Measurements from ENCODE around the gene ELMO2. TPM values are rescaled to one million over a fixed set of nuclear protein-coding genes. Genes with fewer than 3 reads are reported as not detected.

The ELMO2 gene
- total and polyA plus RNA-seq, 5 donors: 20.7 to 40.2 (median 31.6) TPM

- ATAC-seq (no peak), DNase-seq (no peak)
- no peak overlapping the region for H3K27ac ChIP-seq (ENCODE audit: low read length)
- no peaks in the 10 kb centered on the region for H3K4me1 ChIP-seq (ENCODE audit: control insufficient read depth, insufficient read depth, low read length)
- no peaks in the 10 kb centered on the region for H3K9me3 ChIP-seq (ENCODE audit: control insufficient read depth, low read length)
- no peak overlapping the region for H3K4me3 ChIP-seq (ENCODE audit: low read length)
- intact Hi-C loops (cut with DNase I): no loop called here
- no peaks in the 10 kb centered on the region for H3K27me3 ChIP-seq (ENCODE audit: control insufficient read depth, insufficient read depth)
These were observed 21.0 kb upstream of the ELMO2 start for GRCh38 chr20:46427384-46427783.

- H3K27me3 ChIP-seq (ENCODE audit: control insufficient read depth, insufficient read depth): no peaks in the 10 kb centered on the region
- ATAC-seq: no peak
- DNase-seq: no peak
- intact Hi-C loops (cut with DNase I): no loop called here
- no peak overlapping the region for H3K4me3 ChIP-seq (ENCODE audit: low read length)
- H3K27ac ChIP-seq (ENCODE audit: low read length): no peak overlapping the region
- H3K4me1 ChIP-seq (ENCODE audit: control insufficient read depth, insufficient read depth, low read length): no peaks in the 10 kb centered on the region
- 92% methylated on average over 2 of the region's 2 CpGs for WGBS
- H3K9me3 ChIP-seq (ENCODE audit: control insufficient read depth, low read length): no peaks in the 10 kb centered on the region
These were observed 17.6 kb upstream of the ELMO2 start for GRCh38 chr20:46423882-46424482.

- H3K27ac ChIP-seq (ENCODE audit: low read length): no peak overlapping the region
- ATAC-seq (no peak), DNase-seq (no peak)
- H3K27me3 ChIP-seq (ENCODE audit: control insufficient read depth, insufficient read depth): no peaks in the 10 kb centered on the region
- no peaks in the 10 kb centered on the region for H3K9me3 ChIP-seq (ENCODE audit: control insufficient read depth, low read length)
- no peaks in the 10 kb centered on the region for H3K4me1 ChIP-seq (ENCODE audit: control insufficient read depth, insufficient read depth, low read length)
- 56% methylated on average over 3 of the region's 3 CpGs for whole genome bisulfite sequencing
- H3K4me3 ChIP-seq (ENCODE audit: low read length): no peak overlapping the region
- intact Hi-C loops (cut with DNase I): no loop called here
These were observed 16.9 kb upstream of the ELMO2 start for GRCh38 chr20:46423342-46423741.

GRCh38 chr20:46420878-46421277 is 14.5 kb upstream of the ELMO2 start:
- DNase-seq (no peak), ATAC-seq (no peak)
- H3K9me3 ChIP-seq (ENCODE audit: control insufficient read depth, low read length): no peaks in the 10 kb centered on the region
- H3K4me1 ChIP-seq (ENCODE audit: control insufficient read depth, insufficient read depth, low read length): no peaks in the 10 kb centered on the region
- no peaks in the 10 kb centered on the region for H3K27me3 ChIP-seq (ENCODE audit: control insufficient read depth, insufficient read depth)
- WGBS: 16% methylated on average over 5 of the region's 5 CpGs
- H3K4me3 ChIP-seq (ENCODE audit: low read length): no peak overlapping the region
- intact Hi-C loops (cut with DNase I): no loop called here
- no peak overlapping the region for H3K27ac ChIP-seq (ENCODE audit: low read length)

- DNase-seq: no peak
- Histone ChIP-seq H3K27me3 (ENCODE audit: control insufficient read depth, insufficient read depth) (no peaks in the 10 kb centered on the region), H3K9me3 (ENCODE audit: control insufficient read depth, low read length) (no peaks in the 10 kb centered on the region), H3K4me1 (ENCODE audit: control insufficient read depth, insufficient read depth, low read length) (no peaks in the 10 kb centered on the region), H3K27ac (ENCODE audit: low read length) (no peak overlapping the region), H3K4me3 (ENCODE audit: low read length) (no peak overlapping the region)
- WGBS: 74% methylated on average over 1 of the region's 1 CpG
- ATAC-seq: no peak
- intact Hi-C loops (cut with DNase I): no loop called here
These were observed 13.5 kb upstream of the ELMO2 start for GRCh38 chr20:46419882-46420281.

GRCh38 chr20:46416839-46417238 is 10.4 kb upstream of the ELMO2 start:
- DNase-seq: no peak
- intact Hi-C loops (cut with DNase I): no loop called here

GRCh38 chr20:46416421-46416820 is 10.0 kb upstream of the ELMO2 start:
- Histone ChIP-seq H3K4me1 (ENCODE audit: control insufficient read depth, insufficient read depth, low read length) (no peaks in the 10 kb centered on the region), H3K9me3 (ENCODE audit: control insufficient read depth, low read length) (no peaks in the 10 kb centered on the region), H3K27me3 (ENCODE audit: control insufficient read depth, insufficient read depth) (no peaks in the 10 kb centered on the region), H3K4me3 (ENCODE audit: low read length) (no peak overlapping the region), H3K27ac (ENCODE audit: low read length) (no peak overlapping the region)
- ATAC-seq: no peak
- intact Hi-C loops (cut with DNase I): no loop called here
- DNase-seq: no peak
- WGBS: 64% methylated on average over 3 of the region's 3 CpGs

More at GRCh38 chr20:46416839-46417238, 10.4 kb upstream of the ELMO2 start:
- no peak for ATAC-seq
- H3K27me3 ChIP-seq (ENCODE audit: control insufficient read depth, insufficient read depth): no peaks in the 10 kb centered on the region
- no peaks in the 10 kb centered on the region for H3K9me3 ChIP-seq (ENCODE audit: control insufficient read depth, low read length)
- no peak overlapping the region for H3K27ac ChIP-seq (ENCODE audit: low read length)
- 80% methylated on average over 2 of the region's 2 CpGs for WGBS
- no peaks in the 10 kb centered on the region for H3K4me1 ChIP-seq (ENCODE audit: control insufficient read depth, insufficient read depth, low read length)
- no peak overlapping the region for H3K4me3 ChIP-seq (ENCODE audit: low read length)

GRCh38 chr20:46415773-46416172 is 9.4 kb upstream of the ELMO2 start:
- intact Hi-C loops (cut with DNase I): no loop called here
- no peak for ATAC-seq
- H3K27me3 ChIP-seq (ENCODE audit: control insufficient read depth, insufficient read depth): no peaks in the 10 kb centered on the region
- no peaks in the 10 kb centered on the region for H3K4me1 ChIP-seq (ENCODE audit: control insufficient read depth, insufficient read depth, low read length)
- H3K4me3 ChIP-seq (ENCODE audit: low read length): no peak overlapping the region
- DNase-seq: no peak
- no peaks in the 10 kb centered on the region for H3K9me3 ChIP-seq (ENCODE audit: control insufficient read depth, low read length)
- H3K27ac ChIP-seq (ENCODE audit: low read length): no peak overlapping the region
- WGBS: 66% methylated on average over 3 of the region's 3 CpGs

GRCh38 chr20:46414608-46415007 is 8.2 kb upstream of the ELMO2 start:
- 84% methylated on average over 5 of the region's 5 CpGs for WGBS
- ATAC-seq (no peak), DNase-seq (no peak)
- no peak overlapping the region for H3K27ac ChIP-seq (ENCODE audit: low read length)
- no peaks in the 10 kb centered on the region for H3K9me3 ChIP-seq (ENCODE audit: control insufficient read depth, low read length)
- no peaks in the 10 kb centered on the region for H3K4me1 ChIP-seq (ENCODE audit: control insufficient read depth, insufficient read depth, low read length)
- intact Hi-C loops (cut with DNase I): no loop called here
- H3K27me3 ChIP-seq (ENCODE audit: control insufficient read depth, insufficient read depth): no peaks in the 10 kb centered on the region
- H3K4me3 ChIP-seq (ENCODE audit: low read length): no peak overlapping the region

- no peak overlapping the region for H3K27ac ChIP-seq (ENCODE audit: low read length)
- no peak overlapping the region for H3K4me3 ChIP-seq (ENCODE audit: low read length)
- ATAC-seq (no peak), DNase-seq (no peak)
- H3K4me1 ChIP-seq (ENCODE audit: control insufficient read depth, insufficient read depth, low read length): no peaks in the 10 kb centered on the region
- no peaks in the 10 kb centered on the region for H3K27me3 ChIP-seq (ENCODE audit: control insufficient read depth, insufficient read depth)
- intact Hi-C loops (cut with DNase I): no loop called here
- H3K9me3 ChIP-seq (ENCODE audit: control insufficient read depth, low read length): no peaks in the 10 kb centered on the region
- 71% methylated on average over 3 of the region's 3 CpGs for WGBS
These were observed 5.2 kb upstream of the ELMO2 start for GRCh38 chr20:46411637-46412036.

GRCh38 chr20:46408281-46408731 is 1.9 kb upstream of the ELMO2 start:
- DNase-seq: no peak
- intact Hi-C loops (cut with DNase I): no loop called here
- H3K27me3 ChIP-seq (ENCODE audit: control insufficient read depth, insufficient read depth): no peaks in the 10 kb centered on the region

GRCh38 chr20:46407671-46407996 is 1.2 kb upstream of the ELMO2 start:
- DNase-seq: no peak
- no peaks in the 10 kb centered on the region for H3K4me1 ChIP-seq (ENCODE audit: control insufficient read depth, insufficient read depth, low read length)
- H3K4me3 ChIP-seq (ENCODE audit: low read length): no peak overlapping the region
- H3K9me3 ChIP-seq (ENCODE audit: control insufficient read depth, low read length): no peaks in the 10 kb centered on the region
- no peak overlapping the region for H3K27ac ChIP-seq (ENCODE audit: low read length)
- 57% methylated on average over 4 of the region's 4 CpGs for WGBS
- H3K27me3 ChIP-seq (ENCODE audit: control insufficient read depth, insufficient read depth): no peaks in the 10 kb centered on the region
- intact Hi-C loops (cut with DNase I): no loop called here
- no peak for ATAC-seq

More at GRCh38 chr20:46408281-46408731, 1.9 kb upstream of the ELMO2 start:
- H3K9me3 ChIP-seq (ENCODE audit: control insufficient read depth, low read length): no peaks in the 10 kb centered on the region
- no peak overlapping the region for H3K27ac ChIP-seq (ENCODE audit: low read length)
- H3K4me1 ChIP-seq (ENCODE audit: control insufficient read depth, insufficient read depth, low read length): no peaks in the 10 kb centered on the region
- no peak overlapping the region for H3K4me3 ChIP-seq (ENCODE audit: low read length)
- 83% methylated on average over 5 of the region's 5 CpGs for WGBS
- ATAC-seq: no peak
